ENCODE results near the gene TBC1D20. TPM values are rescaled to one million over a fixed set of nuclear protein-coding genes. Genes with fewer than 3 reads are reported as not detected.

The TBC1D20 gene
- total RNA-seq, 1 donor from 2014 or later, result 39.6 TPM

GRCh38 chr20:440148-440547 lies 22.2 kb downstream of the TBC1D20 start:
- TF ChIP-seq CTCF (IDR thresholded peaks at IDR 0.05; ENCODE audit: partially characterized antibody, unreplicated experiment), result no peak
- Mint-ChIP-seq H3K4me3 (ENCODE audit: unreplicated experiment) (no peak overlapping the region), H3K27me3 (ENCODE audit: unreplicated experiment) (no peaks in the 10 kb centered on the region), H3K9me3 (ENCODE audit: unreplicated experiment) (peaks cover 2% of the 10 kb centered on the region), H3K36me3 (ENCODE audit: unreplicated experiment) (peaks cover 16% of the 10 kb centered on the region), H3K4me1 (ENCODE audit: low read depth, unreplicated experiment) (peaks cover 9% of the 10 kb centered on the region), H3K27ac (ENCODE audit: unreplicated experiment) (no peak overlapping the region)
- no peak for DNase-seq

DNA sequence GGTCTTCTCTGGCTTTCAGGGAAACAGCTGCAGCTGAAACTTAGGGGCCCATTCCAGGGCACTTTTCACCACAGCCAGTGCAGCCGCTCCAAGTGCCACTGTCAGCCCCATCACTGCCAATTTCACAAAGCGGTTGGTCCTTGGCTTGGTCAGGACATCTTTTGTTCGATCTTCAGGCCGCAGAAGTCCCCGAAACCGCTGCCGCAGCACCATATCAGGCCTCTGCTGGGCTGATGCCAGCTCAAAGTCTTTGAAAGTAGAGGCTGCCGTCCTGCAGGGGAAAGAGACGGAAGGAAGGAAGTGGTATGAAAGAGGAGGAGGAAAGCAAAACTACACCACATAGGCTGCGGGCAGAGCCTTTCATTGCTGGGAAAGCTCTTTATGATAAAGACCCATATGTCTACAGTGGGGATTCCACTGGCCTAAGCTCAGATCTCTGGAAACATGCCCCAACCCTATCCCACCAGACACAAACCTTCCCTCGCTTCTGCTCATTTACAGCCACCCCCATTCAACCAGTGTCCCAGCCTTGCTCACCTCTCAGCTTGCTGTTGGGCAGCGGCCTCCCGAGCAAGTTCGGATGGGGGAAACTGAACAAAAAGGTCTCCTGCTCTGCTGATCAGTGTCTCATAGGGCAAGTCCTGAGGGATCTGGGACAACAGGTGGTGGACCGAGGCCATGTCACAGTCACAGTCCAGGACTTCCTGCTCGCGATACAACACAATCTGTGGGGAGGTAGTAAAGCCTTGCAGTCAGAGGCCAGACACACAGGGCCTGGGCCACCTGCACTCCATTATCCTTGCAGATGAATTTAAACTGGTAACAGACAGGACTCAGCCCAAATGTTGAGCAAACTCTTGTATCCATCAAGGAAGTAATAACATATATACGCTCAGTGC lies 23.5 kb downstream of the TBC1D20 start:
- H3K27ac Mint-ChIP-seq (ENCODE audit: unreplicated experiment), result no peak overlapping the region
- TF ChIP-seq CTCF (IDR thresholded peaks at IDR 0.05; ENCODE audit: partially characterized antibody, unreplicated experiment), result no peak
- peaks cover 4% of the 10 kb centered on the region for H3K4me1 Mint-ChIP-seq (ENCODE audit: low read depth, unreplicated experiment)
- no peak overlapping the region for H3K4me3 Mint-ChIP-seq (ENCODE audit: unreplicated experiment)
- H3K9me3 Mint-ChIP-seq (ENCODE audit: unreplicated experiment), result peaks cover 2% of the 10 kb centered on the region
- no peaks in the 10 kb centered on the region for H3K27me3 Mint-ChIP-seq (ENCODE audit: unreplicated experiment)
- H3K36me3 Mint-ChIP-seq (ENCODE audit: unreplicated experiment), result peaks cover 16% of the 10 kb centered on the region
- DNase-seq, result no peak

DNA sequence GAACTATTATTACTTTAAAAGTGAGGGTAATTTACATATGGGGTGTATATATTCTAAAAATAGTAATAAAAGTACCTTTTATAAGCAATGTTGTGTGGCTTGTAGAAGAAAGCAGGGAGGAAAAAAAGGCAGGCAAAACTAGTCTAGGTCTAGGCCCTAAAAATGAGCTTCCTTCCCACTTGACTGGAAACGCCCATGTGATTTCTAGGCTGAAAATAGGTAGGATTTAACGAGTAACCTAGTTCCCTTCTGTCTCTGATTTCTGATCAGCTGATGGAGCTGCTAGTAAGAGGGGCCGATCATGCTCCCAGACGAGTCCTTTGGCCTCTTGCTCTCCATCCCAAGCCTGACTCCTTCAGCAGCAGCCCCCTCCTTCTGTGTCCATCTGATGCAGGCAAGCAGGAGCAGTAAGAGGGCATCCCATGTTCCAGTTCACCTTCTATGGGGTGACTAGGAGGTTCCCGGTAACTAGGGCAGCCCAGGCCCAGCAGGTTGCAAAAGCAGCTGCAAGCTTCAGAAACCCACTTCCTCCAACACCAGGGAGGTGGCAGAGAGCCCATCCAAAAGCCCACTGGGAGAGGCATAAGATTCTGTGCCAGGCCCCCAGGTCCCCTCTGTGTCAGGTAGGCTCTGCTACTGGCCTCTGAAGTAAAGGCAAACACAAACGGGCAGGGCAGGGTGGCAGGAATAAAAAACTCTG lies 24.4 kb downstream of the TBC1D20 start:
- peaks cover 3% of the 10 kb centered on the region for H3K27me3 Mint-ChIP-seq (ENCODE audit: unreplicated experiment)

GRCh38 chr20:436476-436875 lies 25.9 kb downstream of the TBC1D20 start:
- Mint-ChIP-seq H3K4me3 (ENCODE audit: unreplicated experiment) (no peak overlapping the region), H3K27ac (ENCODE audit: unreplicated experiment) (no peak overlapping the region), H3K9me3 (ENCODE audit: unreplicated experiment) (peaks cover 2% of the 10 kb centered on the region), H3K27me3 (ENCODE audit: unreplicated experiment) (peaks cover 3% of the 10 kb centered on the region), H3K4me1 (ENCODE audit: low read depth, unreplicated experiment) (peaks cover 6% of the 10 kb centered on the region), H3K36me3 (ENCODE audit: unreplicated experiment) (peaks cover 16% of the 10 kb centered on the region)
- TF ChIP-seq CTCF (IDR thresholded peaks at IDR 0.05; ENCODE audit: partially characterized antibody, unreplicated experiment), result no peak
- DNase-seq, result no peak

More for the DNA sequence above, 24.4 kb downstream of the TBC1D20 start:
- no peak for TF ChIP-seq CTCF (IDR thresholded peaks at IDR 0.05; ENCODE audit: partially characterized antibody, unreplicated experiment)
- Mint-ChIP-seq H3K4me3 (ENCODE audit: unreplicated experiment) (no peak overlapping the region), H3K27ac (ENCODE audit: unreplicated experiment) (no peak overlapping the region), H3K4me1 (ENCODE audit: low read depth, unreplicated experiment) (peaks cover 6% of the 10 kb centered on the region), H3K36me3 (ENCODE audit: unreplicated experiment) (peaks cover 16% of the 10 kb centered on the region), H3K9me3 (ENCODE audit: unreplicated experiment) (peaks cover 2% of the 10 kb centered on the region)
- no peak for DNase-seq

DNA sequence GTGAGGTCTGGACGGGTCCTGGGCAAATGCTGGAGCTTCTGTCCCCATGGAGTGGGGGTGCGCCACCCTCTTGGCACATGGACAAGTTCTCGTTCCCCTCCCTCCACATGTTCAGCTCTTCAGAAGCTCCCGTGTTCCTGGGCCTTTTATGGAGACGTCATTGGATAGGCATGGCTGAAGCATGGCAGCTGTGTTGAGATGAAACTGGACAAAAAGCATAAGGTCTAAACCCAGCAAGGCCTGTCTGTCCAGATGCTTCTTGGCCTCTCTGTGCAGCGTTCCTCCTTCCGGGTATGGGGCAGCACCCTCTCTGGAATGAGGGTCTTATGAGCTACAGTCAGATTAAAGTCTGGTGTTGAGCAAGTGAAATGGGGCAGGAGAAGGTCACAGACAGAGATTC lies 26.8 kb downstream of the TBC1D20 start:
- no peak overlapping the region for H3K27ac Mint-ChIP-seq (ENCODE audit: unreplicated experiment)
- peaks cover 10% of the 10 kb centered on the region for H3K4me1 Mint-ChIP-seq (ENCODE audit: low read depth, unreplicated experiment)
- no peak for DNase-seq
- peaks cover 12% of the 10 kb centered on the region for H3K36me3 Mint-ChIP-seq (ENCODE audit: unreplicated experiment)
- H3K27me3 Mint-ChIP-seq (ENCODE audit: unreplicated experiment), result peaks cover 3% of the 10 kb centered on the region
- H3K4me3 Mint-ChIP-seq (ENCODE audit: unreplicated experiment), result no peak overlapping the region
- TF ChIP-seq CTCF (IDR thresholded peaks at IDR 0.05; ENCODE audit: partially characterized antibody, unreplicated experiment), result no peak
- peaks cover 6% of the 10 kb centered on the region for H3K9me3 Mint-ChIP-seq (ENCODE audit: unreplicated experiment)
